ENCODE measurements around the gene SORCS2.

SORCS2 gene

GRCh38 chr4:7747062-7747385, 554.7 kb downstream of the SORCS2 start:
- DNase-seq = no peak

DNA sequence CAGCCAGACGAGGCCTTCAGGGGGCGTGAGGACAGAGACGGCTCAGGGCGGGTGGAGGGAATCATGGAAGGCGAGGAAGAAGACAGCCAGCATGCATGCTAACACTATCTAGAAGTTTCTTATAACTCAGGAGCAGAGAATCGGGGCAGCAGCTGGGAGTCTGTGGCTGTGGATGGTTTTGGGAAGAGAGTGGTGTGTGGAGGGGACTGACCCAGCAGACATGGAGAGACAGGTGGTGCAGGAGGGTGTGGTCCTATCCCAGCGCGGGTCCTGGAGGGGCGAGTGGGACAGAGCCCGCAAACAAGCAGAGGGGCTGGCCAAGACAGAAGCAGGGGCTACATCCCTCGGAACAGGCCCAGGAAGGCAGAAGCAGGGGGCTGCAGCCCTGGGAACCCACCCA, 555.2 kb downstream of the SORCS2 start:
- no peak for DNase-seq

DNA sequence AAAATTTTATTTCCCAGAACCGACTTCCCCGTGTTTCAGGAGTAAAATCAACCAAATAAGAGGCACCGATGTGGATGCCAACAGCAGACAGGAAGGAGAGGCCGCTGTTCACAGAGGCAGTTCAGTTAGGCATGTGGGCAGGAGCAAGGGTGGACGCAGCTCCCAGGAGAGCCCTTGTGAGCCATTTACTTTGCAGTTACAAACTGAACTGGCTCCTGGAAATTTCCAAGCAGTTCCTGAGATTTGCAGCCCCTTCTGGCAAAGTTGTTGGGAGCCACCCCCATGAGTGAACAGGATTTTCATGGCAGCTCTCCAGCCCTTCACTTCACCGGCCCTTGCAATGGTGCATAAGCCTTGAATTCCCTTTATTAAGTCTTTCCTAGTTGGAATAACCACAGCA, 558.2 kb downstream of the SORCS2 start:
- DNase-seq = no peak

DNA sequence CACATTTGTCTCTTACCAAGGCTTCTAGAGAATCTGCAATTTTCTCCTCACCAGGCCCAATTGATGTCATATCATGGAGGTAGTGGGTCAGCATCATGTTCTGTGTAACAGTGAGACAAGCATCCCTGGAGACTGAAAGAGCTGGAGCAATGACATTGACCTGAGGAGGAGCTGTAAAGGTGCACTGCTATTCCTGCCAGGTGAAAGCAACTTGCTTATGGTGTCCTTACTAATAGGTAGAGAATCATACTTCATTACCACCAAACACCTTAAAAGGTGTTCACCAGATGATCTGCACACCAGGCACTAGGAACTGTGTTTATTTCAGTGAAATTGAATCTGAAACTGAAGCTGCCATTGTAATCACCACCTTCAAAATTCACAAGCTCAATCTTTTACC, 558.6 kb downstream of the SORCS2 start:
- DNase-seq = no peak

GRCh38 chr4:7752649-7753048, 560.3 kb downstream of the SORCS2 start:
- no peak for DNase-seq

GRCh38 chr4:7753271-7753670, 560.9 kb downstream of the SORCS2 start:
- no peak for DNase-seq

GRCh38 chr4:7753931-7754465, 561.7 kb downstream of the SORCS2 start:
- DNase-seq = no peak

DNA sequence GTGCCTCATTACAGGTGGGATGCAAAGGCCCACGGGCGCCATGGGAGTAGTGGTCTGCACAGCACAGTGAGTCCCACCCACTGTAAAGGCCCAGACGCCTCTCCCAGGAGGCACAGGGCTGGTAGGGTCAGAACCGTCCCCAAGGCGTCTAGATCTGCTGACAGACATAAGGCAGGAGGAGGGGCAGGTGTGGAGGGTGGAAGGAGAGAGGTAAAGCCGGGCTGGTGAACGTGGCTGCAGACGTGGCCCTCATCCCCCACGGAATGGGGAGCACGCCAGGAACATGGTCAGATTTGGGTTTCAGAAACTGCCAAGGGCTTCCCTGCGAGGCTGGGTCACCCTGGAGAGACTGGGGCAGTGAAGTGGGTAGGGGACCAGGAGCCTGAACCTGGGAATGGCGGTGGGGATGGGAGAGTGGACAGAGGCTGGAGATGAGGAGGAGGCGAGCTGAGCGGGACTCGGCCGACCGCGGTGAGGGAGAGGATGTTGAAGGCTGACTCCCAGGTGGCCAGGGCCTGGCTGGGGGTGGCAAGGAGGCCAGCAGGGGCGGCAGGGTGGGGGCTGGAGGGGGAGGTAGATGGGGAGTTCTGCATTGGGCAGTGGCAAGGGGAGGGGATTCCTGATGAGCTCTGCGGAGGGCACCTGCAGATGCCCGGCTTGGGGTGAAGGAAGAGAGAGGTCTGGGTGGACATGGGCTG, 562.4 kb downstream of the SORCS2 start:
- no peak for DNase-seq

GRCh38 chr4:7755561-7755960, 563.2 kb downstream of the SORCS2 start:
- DNase-seq = no peak

GRCh38 chr4:7756071-7756470, 563.7 kb downstream of the SORCS2 start:
- no peak for DNase-seq

DNA sequence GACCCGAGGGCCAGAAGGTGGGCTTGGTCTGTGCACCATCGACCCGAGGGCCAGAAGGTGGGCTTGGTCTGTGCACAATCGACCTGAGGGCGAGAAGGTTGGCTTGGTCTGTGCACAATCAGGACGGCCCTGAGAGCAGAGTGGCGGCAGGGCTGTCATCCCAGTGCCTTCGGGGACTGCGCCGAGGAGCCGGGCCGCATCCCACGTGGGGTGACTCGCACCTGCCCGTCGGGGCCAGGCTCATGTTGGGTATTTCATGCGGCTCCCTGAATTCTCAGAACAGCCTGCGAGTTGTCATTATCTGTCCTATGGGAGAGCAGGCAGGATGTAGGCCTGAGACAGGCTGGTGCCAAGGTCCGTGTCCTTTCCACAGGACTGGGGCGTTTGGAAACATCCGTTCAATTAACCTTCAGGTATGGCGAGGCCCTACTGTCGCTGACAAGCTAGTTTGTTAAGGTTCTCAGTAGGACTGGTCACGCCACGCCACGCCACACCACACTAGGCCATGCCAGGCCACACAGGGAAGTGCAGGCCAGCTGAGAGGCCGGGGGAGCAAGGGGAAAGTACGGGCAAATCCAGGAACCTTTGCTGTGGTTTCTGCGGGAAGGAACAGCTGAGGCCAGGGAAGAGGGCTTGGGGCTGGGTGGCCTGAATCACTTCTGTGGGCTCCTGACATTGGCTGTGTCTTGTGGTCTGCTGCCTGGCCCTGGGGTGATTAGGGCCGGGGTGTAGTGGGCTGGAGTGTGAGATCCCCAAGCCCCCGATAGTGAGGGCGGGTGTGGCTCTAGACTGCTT, 564.4 kb downstream of the SORCS2 start:
- no peak for DNase-seq

- DNase-seq = no peak
These were observed 565.4 kb downstream of the SORCS2 start for GRCh38 chr4:7757501-7758471.

DNA sequence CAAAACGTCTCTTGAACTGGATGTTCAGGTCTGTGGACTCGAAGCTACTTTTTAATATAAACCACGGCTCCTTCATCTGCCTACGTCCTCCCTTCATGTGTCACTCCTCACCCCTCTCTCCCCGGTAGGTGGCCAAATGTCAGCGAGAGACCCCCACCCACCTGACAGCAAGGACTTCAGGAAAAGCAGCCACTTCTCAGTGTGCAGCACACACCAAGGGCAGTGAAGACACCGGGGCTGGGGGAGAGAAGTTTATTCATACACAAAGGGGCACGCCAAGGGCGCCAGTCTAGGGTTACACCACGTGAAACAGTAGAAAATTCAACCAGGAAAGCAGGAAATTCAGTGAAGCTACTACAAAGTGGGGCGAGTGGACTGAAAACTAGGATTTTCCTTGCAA, 566.1 kb downstream of the SORCS2 start:
- DNase-seq = no peak

DNA sequence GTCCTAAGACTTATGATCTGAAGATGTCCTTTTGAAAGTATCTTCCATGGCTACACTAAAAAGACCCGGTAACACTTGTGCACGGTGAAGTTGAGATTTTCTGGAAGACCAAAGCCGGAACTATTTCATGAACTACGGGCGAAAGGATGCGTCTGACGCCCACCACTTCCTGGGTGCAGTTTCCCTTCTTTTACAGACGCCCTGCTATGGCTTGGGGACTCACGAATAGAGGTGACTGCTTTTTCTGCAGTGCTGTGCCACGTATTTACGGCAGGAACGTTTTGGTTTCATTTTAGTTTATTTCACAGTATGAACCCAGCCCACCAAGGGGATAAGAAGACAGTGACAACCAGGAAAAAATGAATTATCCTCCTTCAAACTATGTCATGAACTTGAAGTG, 566.9 kb downstream of the SORCS2 start:
- no peak for DNase-seq

DNA sequence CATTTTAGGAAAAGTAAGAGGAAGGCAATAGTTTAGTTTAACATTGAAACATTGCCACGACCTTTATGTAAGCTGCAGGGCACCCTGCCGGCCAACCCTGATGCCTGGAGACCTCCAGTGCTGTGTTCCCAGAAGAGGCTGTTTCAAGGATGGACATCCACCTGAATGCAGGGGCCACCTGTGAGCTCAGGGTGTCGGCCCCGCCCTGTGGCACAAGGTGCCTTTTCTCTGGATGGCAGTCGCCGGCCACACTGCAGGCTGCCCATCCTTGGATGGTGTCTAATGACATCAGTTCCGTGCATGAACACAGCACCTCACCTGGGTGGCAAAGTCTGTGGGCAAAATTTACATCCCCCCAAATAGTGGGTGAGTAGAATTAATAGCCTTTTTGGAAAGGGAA, 567.3 kb downstream of the SORCS2 start:
- no peak for DNase-seq

- DNase-seq = no peak
These were observed 567.9 kb downstream of the SORCS2 start for GRCh38 chr4:7760228-7760627.

GRCh38 chr4:7760706-7761105, 568.4 kb downstream of the SORCS2 start:
- DNase-seq = no peak

DNA sequence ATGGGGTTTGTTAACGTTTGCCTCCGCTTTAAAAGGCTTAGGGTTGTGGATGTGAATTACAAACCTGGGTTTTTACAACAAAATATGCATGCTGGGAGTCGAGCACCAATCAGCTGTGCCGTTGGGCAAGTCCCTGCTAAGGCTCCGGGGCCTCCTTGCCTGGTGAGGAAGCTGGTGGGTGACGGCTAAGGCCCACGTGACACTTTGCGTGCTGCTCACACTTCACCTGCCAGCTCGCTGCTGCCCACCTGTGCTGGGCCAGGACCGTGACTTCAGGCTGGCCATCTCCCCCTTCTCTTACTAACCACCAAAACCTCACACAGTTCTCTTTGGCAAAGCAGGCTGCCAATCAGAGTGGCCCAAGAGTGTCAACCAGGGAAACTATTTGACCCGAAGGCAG, 569.0 kb downstream of the SORCS2 start:
- no peak for DNase-seq

DNA sequence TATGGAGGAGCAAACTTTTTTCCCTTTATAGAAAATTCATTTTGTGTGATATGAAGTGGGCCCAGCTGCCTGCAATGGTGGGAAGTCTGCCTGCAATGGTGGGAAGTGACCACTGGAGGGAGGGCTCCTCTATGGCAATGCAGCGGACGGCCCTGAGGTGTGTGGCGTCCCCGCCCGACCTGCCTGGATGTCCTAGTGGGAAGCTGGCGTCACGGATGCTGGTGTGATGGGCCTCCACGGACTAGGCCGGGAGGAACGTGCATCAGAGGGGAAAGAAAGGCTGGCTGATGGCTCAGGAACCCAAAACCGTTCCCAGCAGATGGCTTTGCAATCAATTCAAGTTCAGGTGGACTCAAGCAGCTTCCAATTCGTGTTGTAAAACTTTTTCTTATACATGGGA, 569.4 kb downstream of the SORCS2 start:
- DNase-seq = no peak

DNA sequence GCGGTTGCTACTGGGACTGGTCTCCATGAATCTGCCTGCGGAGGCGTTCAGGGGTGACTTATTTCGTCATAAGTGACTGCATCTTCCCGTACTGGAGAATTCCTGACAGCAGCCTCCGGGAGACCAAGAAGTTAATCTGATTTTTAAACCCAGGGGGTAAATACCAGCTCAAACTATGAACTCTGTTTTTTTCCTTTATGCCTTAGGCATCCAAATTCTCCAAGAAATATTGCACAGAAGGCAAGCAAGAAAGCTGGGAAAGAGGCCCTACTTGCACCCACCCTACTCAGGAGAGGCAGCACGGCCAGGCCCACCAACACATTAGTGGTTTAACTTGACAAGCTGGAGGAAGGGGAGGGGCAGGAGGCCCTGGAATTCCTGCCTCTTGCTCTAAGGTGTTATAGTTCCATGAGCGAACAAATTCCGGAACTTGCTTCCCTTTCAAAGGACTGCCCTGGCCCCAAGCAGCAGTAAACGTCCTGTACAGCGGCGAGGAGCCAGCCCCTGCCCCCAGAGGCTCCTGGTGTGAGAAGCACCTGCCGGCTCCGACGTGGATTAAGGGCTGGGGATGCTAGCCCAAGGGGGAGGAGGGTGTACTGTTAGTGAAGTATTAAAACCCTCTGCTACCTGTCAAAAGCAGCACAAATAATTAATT, 570.2 kb downstream of the SORCS2 start:
- DNase-seq = no peak

- DNase-seq = no peak
These were observed 570.8 kb downstream of the SORCS2 start for GRCh38 chr4:7763106-7763505.

- DNase-seq = no peak
These were observed 571.5 kb downstream of the SORCS2 start for GRCh38 chr4:7763788-7764187.

DNA sequence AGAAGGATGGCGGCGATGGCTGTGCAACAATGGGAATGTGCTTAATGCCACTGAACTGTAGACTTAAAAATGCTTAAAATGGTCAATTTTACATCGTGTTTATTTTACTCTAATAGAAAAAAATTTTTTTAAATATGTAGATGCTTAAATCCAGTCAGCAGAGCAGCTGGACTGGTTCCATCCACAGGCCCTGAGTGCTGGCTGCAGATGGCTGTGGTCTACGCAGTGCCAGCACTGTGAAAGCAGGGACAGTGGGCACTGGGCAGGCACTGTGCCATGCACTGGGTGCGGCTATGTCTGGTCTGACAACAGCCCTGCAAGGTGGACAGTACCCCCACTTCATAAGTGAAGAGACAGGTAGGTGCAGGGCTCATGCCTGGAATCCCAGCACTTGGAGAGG, 572.1 kb downstream of the SORCS2 start:
- no peak for DNase-seq

All from NCI-H2107 (cell line).